ENCODE results near the gene TMEM270.

DNA sequence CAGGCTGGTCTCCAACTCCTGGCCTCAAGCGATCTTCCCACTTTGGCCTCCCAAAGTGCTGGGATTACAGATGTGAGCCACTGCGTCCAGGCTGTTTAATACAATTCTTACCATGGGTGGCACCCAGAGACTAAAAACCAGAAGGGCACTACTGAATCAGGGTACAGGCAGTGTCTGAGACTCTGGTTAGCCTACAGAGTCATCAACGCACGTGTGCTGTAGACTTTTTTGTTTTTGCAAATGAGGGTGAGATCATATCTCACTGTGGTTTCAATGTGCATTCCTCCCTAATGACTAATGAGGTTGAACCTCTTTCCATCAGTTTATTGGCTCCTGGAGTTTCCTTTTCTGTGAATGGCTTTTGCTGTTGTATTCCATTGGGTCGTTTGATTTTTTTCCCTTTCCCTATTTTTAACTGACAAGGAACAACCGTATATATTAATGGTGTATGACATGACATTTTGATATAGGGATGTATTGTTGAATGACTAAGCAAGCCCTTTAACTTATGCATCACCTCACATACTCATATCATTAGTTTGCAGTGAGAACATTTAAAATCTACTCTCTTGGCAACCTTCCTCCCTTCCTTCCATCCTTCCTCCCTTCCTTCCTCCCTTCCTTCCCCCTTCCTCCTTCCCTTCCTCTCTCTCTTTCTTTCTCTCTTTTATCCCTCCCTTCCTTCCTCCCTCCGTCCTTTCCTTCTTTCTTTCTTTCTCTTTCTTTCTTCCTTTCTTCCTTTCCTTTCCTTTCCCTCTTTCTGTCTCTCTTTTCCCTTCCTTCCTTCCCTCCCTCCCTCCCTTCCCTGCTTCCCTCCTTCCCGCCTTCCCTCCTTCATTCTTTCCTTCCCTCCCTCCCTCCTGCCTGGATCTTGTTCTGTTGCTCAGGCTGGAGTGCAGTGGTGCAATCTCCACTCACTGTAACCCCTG, 9.3 kb upstream of the TMEM270 start:
- no peak for TF ChIP-seq CTCF (IDR thresholded peaks at IDR 0.05)
- no peak for TF ChIP-seq POLR2A (IDR thresholded peaks at IDR 0.05)
